ENCODE data around the gene FUBP3. TPM values are rescaled to one million over a fixed set of nuclear protein-coding genes. Genes with fewer than 3 reads are reported as not detected.

FUBP3 gene
- total and polyA plus RNA-seq, 12 donors = 18.3 to 52.3 (median 39.3) TPM

- no peak overlapping the region for H3K27ac ChIP-seq
- 87 to 93% (median 92%) methylated on average over 9 to 10 of the region's 10 CpGs for WGBS, 4 donors
- TF ChIP-seq POLR2A (IDR thresholded peaks at IDR 0.05) = no peak
- TF ChIP-seq, protein P1, sequence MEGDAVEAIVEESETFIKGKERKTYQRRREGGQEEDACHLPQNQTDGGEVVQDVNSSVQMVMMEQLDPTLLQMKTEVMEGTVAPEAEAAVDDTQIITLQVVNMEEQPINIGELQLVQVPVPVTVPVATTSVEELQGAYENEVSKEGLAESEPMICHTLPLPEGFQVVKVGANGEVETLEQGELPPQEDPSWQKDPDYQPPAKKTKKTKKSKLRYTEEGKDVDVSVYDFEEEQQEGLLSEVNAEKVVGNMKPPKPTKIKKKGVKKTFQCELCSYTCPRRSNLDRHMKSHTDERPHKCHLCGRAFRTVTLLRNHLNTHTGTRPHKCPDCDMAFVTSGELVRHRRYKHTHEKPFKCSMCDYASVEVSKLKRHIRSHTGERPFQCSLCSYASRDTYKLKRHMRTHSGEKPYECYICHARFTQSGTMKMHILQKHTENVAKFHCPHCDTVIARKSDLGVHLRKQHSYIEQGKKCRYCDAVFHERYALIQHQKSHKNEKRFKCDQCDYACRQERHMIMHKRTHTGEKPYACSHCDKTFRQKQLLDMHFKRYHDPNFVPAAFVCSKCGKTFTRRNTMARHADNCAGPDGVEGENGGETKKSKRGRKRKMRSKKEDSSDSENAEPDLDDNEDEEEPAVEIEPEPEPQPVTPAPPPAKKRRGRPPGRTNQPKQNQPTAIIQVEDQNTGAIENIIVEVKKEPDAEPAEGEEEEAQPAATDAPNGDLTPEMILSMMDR (IDR thresholded peaks at IDR 0.05) = no peak
- H3K4me1 ChIP-seq (replicated peaks in 1 of 2) = no peaks in the 10 kb centered on the region
- no peak for DNase-seq
- no peak overlapping the region for H3K4me3 ChIP-seq
- no peaks in the 10 kb centered on the region for H3K27me3 ChIP-seq
- peaks cover 0 to 88% of the 10 kb centered on the region in 2 donors for H3K36me3 ChIP-seq (replicated peaks in 1 of 2)
- intact Hi-C loops (cut with DNase I) = no loop called here
- H3K9me3 ChIP-seq (replicated peaks in 1 of 3) = no peaks in the 10 kb centered on the region
Measured at GRCh38 chr9:130616451-130616850, 37.1 kb downstream of the FUBP3 start.

GRCh38 chr9:130623466-130623865 lies 44.1 kb downstream of the FUBP3 start:
- intact Hi-C loops (cut with DNase I) = no loop called here
- H3K36me3 ChIP-seq (replicated peaks in 1 of 2) = peaks cover 0 to 89% of the 10 kb centered on the region in 2 donors

GRCh38 chr9:130624154-130624553 lies 44.8 kb downstream of the FUBP3 start:
- TF ChIP-seq POLR2A (IDR thresholded peaks at IDR 0.05) = no peak
- TF ChIP-seq, protein P1 (IDR thresholded peaks at IDR 0.05) = no peak
- Histone ChIP-seq H3K36me3 (replicated peaks in 1 of 2) (peaks cover 0 to 88% of the 10 kb centered on the region in 2 donors), H3K4me1 (replicated peaks in 1 of 2) (no peaks in the 10 kb centered on the region), H3K27ac (no peak overlapping the region), H3K4me3 (no peak overlapping the region), H3K27me3 (no peaks in the 10 kb centered on the region), H3K9me3 (replicated peaks in 1 of 3) (no peaks in the 10 kb centered on the region)
- no peak for DNase-seq
- 74 to 82% (median 79%) methylated on average over 4 of the region's 4 CpGs for WGBS, 4 donors
- intact Hi-C loops (cut with DNase I) = no loop called here

More at GRCh38 chr9:130623466-130623865, 44.1 kb downstream of the FUBP3 start:
- WGBS, 4 donors = 86 to 94% (median 91%) methylated on average over 8 to 10 of the region's 10 CpGs
- Histone ChIP-seq H3K27me3 (no peaks in the 10 kb centered on the region), H3K9me3 (replicated peaks in 1 of 3) (no peaks in the 10 kb centered on the region), H3K4me1 (replicated peaks in 1 of 2) (no peaks in the 10 kb centered on the region), H3K4me3 (no peak overlapping the region), H3K27ac (no peak overlapping the region)
- DNase-seq = no peak
- TF ChIP-seq, protein P1 (IDR thresholded peaks at IDR 0.05) = no peak
- no peak for TF ChIP-seq POLR2A (IDR thresholded peaks at IDR 0.05)

DNA sequence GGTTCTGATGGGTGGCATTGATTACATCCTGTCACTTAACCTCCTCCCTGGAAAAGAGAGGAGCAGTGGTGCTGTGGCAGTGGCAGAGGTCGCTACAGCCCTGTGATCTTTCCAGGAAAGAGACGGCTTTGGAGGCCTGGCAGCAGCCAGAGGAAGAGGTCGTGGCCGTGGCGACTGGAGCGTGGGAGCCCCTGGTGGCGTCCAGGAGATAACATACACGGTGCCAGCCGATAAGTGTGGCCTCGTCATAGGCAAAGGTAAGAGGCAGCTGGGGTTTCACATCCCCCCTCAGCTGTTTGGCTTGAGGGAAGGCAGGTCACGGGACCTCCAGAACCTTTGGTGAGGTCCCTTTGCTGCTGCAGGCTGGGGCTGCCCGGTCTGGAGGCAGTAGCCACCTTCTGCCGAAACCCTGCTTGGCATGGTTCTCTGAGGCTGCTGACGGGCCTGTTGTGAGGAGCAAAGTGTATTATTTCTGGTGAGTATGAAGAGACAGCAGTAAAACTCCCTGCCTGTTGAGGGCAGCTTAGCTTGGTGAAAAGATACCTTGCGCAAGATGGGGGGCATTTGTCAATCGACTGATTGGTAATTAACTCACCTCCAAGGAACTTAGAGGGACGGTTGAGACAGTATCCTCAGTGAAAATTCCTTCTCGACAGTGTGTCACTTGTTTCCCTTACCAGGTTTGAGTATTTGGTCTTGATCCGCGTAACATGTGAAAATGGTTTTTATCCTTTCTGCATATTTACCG lies 47.0 kb downstream of the FUBP3 start:
- intact Hi-C loops (cut with DNase I) = no loop called here
- peaks cover 0 to 85% of the 10 kb centered on the region in 2 donors for H3K36me3 ChIP-seq (replicated peaks in 1 of 2)

More for the DNA sequence above, 47.0 kb downstream of the FUBP3 start:
- Histone ChIP-seq H3K27ac (no peak overlapping the region), H3K9me3 (replicated peaks in 1 of 3) (no peaks in the 10 kb centered on the region), H3K27me3 (no peaks in the 10 kb centered on the region), H3K4me1 (replicated peaks in 1 of 2) (no peaks in the 10 kb centered on the region), H3K4me3 (no peak overlapping the region)
- TF ChIP-seq, protein P1 (IDR thresholded peaks at IDR 0.05) = no peak
- no peak for TF ChIP-seq POLR2A (IDR thresholded peaks at IDR 0.05)
- DNase-seq = no peak
- 86 to 91% (median 87%) methylated on average over 21 of the region's 21 CpGs for WGBS, 4 donors

All from adrenal gland (tissue), 12 donors.